Tibial nerve (tissue), 4 donors: Measurements from ENCODE around the gene RARG. TPM values are rescaled to one million over a fixed set of nuclear protein-coding genes. Genes with fewer than 3 reads are reported as not detected.

ENCODE experiments used
- DNase-seq, 2 donors: peaks; one replicate each; pipeline ENCODE4 v3.0.0-alpha.2; 2019; ENCODE audit warnings: low spot score in 2 of 2
- H3K27ac ChIP-seq, 4 donors: fragments of 200-600 bp; sonication (generic) in 3 of 4; one replicate each; pipeline ENCODE4 v1.5.1; 2017 to 2019; ENCODE audit warnings: mild to moderate bottlenecking in 1 of 4
- H3K27me3 ChIP-seq, 2 donors: fragments of 200-600 bp; sonication (generic) in 1 of 2; one replicate each; pipeline versions ENCODE4 v1.5.1 to v1.6.0; 2017 to 2019
- H3K36me3 ChIP-seq, 3 donors: fragments of 200-600 bp; sonication (generic); one replicate each; pipeline ENCODE4 v1.5.1; 2018 to 2019
- H3K4me1 ChIP-seq, 4 donors: fragments of 200-600 bp; sonication (generic) in 3 of 4; one replicate each; pipeline ENCODE4 v1.5.1; 2017 to 2019
- H3K4me3 ChIP-seq, 4 donors: fragments of 200-600 bp; sonication (generic) in 3 of 4; one replicate each; pipeline ENCODE4 v1.5.1; 2017 to 2019; ENCODE audit warnings: mild to moderate bottlenecking in 1 of 4, moderate library complexity in 1 of 4
- H3K9me3 ChIP-seq, 4 donors: fragments of 200-600 bp; sonication (generic) in 3 of 4; one replicate each; pipeline ENCODE4 v1.5.1; 2017 to 2019
- CTCF ChIP-seq, 5 experiments: fragments of 200-600 bp in 3 of 5; fragments of 450-650 bp in 2 of 5; sonication (generic) in 3 of 5; IDR thresholded peaks; one replicate each; pipeline ENCODE4 v1.5.1; 2016 to 2019; ENCODE audit warnings: antibody characterized with exemption in 5 of 5, mild to moderate bottlenecking in 3 of 5, moderate library complexity in 2 of 5
- EP300 ChIP-seq, 2 donors: sonication (generic); formaldehyde crosslinking; IDR thresholded peaks; one replicate each; pipeline ENCODE4 v1.6.1; 2017; ENCODE audit warnings: antibody characterized with exemption in 2 of 2, mild to moderate bottlenecking in 1 of 2
- POLR2A ChIP-seq, 2 donors: fragments of 450-650 bp; IDR thresholded peaks; one replicate each; pipeline ENCODE4 v1.6.1; 2017; ENCODE audit warnings: antibody characterized with exemption in 2 of 2, mild to moderate bottlenecking in 2 of 2, moderate library complexity in 2 of 2
- WGBS, 2 donors: methylation state at CpG; one replicate each; pipeline ENCODE4 v1.1.5; 2018; 5-methylcytosine and 5-hydroxymethylcytosine counted together
- total RNA-seq, 4 donors: library from RNA; depleted of rRNA; stranded (reverse); fragments of >200 nt; gene quantifications; one replicate each; pipeline ENCODE4 v1.1.0, GENCODE V29; 2016

The RARG gene
- total RNA-seq, 4 donors from 2014 or later: 28.0 to 32.3 (median 31.4) TPM

- no peaks in the 10 kb centered on the region for H3K9me3 ChIP-seq
- H3K27ac ChIP-seq: peak overlapping the region; percentile 92 to 100 (median 96)
- no peaks in the 10 kb centered on the region for H3K27me3 ChIP-seq
- DNase-seq: no peak
- no peak for TF ChIP-seq POLR2A (IDR thresholded peaks at IDR 0.05)
- no peak for TF ChIP-seq CTCF (IDR thresholded peaks at IDR 0.05)
- no peak for TF ChIP-seq EP300 (IDR thresholded peaks at IDR 0.05)
- peaks cover 0 to 75% (median 49%) of the 10 kb centered on the region in 4 donors for H3K4me1 ChIP-seq
- H3K36me3 ChIP-seq: peaks cover 0 to 20% (median 0%) of the 10 kb centered on the region in 3 donors
- peak overlapping the region; percentile 53 to 78 (median 68) for H3K4me3 ChIP-seq
- 3 to 22% methylated on average over 20 to 30 of the region's 30 CpGs for WGBS, 2 donors
Observed at GRCh38 chr12:53218551-53219291, 13.3 kb downstream of the RARG start.

- peak overlapping the region; percentile 53 to 78 (median 68) for H3K4me3 ChIP-seq
- no peak for DNase-seq
- peaks cover 0 to 72% (median 41%) of the 10 kb centered on the region in 4 donors for H3K4me1 ChIP-seq
- WGBS, 2 donors: 24 to 45% methylated on average over 3 of the region's 3 CpGs
- TF ChIP-seq CTCF (IDR thresholded peaks at IDR 0.05) (no peak), EP300 (IDR thresholded peaks at IDR 0.05) (no peak), POLR2A (IDR thresholded peaks at IDR 0.05) (no peak)
- H3K27me3 ChIP-seq: no peaks in the 10 kb centered on the region
- H3K27ac ChIP-seq: peak overlapping the region; percentile 92 to 100 (median 96)
- no peaks in the 10 kb centered on the region for H3K9me3 ChIP-seq
- peaks cover 0 to 29% (median 0%) of the 10 kb centered on the region in 3 donors for H3K36me3 ChIP-seq
Observed at GRCh38 chr12:53217931-53218307, 14.1 kb downstream of the RARG start.

- DNase-seq: no peak
- Histone ChIP-seq H3K27me3 (no peaks in the 10 kb centered on the region), H3K9me3 (no peaks in the 10 kb centered on the region), H3K27ac (peak overlapping the region; percentile 92 to 100 (median 96)), H3K4me1 (peaks cover 0 to 65% (median 34%) of the 10 kb centered on the region in 4 donors), H3K4me3 (peak overlapping the region; percentile 53 to 78 (median 68)), H3K36me3 (peaks cover 0 to 35% (median 0%) of the 10 kb centered on the region in 3 donors)
- 27 to 33% methylated on average over 17 to 19 of the region's 19 CpGs for WGBS, 2 donors
- TF ChIP-seq CTCF (IDR thresholded peaks at IDR 0.05) (no peak), EP300 (IDR thresholded peaks at IDR 0.05) (peak in 1 of 2 donors; percentile 51)
Observed at GRCh38 chr12:53217051-53217930, 14.7 kb downstream of the RARG start.

- WGBS, 2 donors: 67 to 72% methylated on average over 8 of the region's 8 CpGs
- H3K27me3 ChIP-seq: no peaks in the 10 kb centered on the region
- H3K36me3 ChIP-seq: peaks cover 0 to 53% (median 4%) of the 10 kb centered on the region in 3 donors
- no peak overlapping the region for H3K4me3 ChIP-seq
- TF ChIP-seq CTCF (IDR thresholded peaks at IDR 0.05): no peak
- no peak for TF ChIP-seq EP300 (IDR thresholded peaks at IDR 0.05)
- no peak for TF ChIP-seq POLR2A (IDR thresholded peaks at IDR 0.05)
- H3K9me3 ChIP-seq: no peaks in the 10 kb centered on the region
- H3K27ac ChIP-seq: peak overlapping the region in 3 of 4 donors; percentile 9 to 62 (median 41)
- peaks cover 0 to 60% (median 29%) of the 10 kb centered on the region in 4 donors for H3K4me1 ChIP-seq
- no peak for DNase-seq
Observed at GRCh38 chr12:53215497-53215896, 16.5 kb downstream of the RARG start.
